K562 (cell line): ENCODE measurements around the gene FOXF2. TPM values are rescaled to one million over a fixed set of nuclear protein-coding genes. Genes with fewer than 3 reads are reported as not detected.

ENCODE experiments used
- ATAC-seq: fragments of 200-7000 bp; cut with Tn5 transposase; 3 replicates; pipeline ENCODE4 v1.9.1; 2020; ENCODE audit warnings: moderate library complexity
- BruUV-seq: library from RNA; stranded (reverse); fragments of 400-500 nt; replicated peaks from 2 replicates; lab custom pipeline; 2021; lab: Mats Ljungman, UMichigan
- CTCF ChIA-PET: fragments of 300-600 bp; formaldehyde crosslinking; extraction: SDS; loops from one replicate; lab custom pipeline; 2021; ENCODE audit warnings: low intra/inter-chr PET ratio; lab: Yijun Ruan, JAX
- POLR2A ChIA-PET: fragments of 300-600, 350-650 bp; sonication (Branson Sonifier 250); formaldehyde crosslinking; extraction: SDS; loops from one replicate; lab custom pipeline; 2021; ENCODE audit warnings: antibody characterized with exemption, inconsistent platforms; lab: Yijun Ruan, JAX
- DNase-seq, 4 experiments: peaks; one replicate each; pipeline versions ENCODE4 v3.0.0 to v3.0.0-alpha.2; 2011 to 2018; ENCODE audit warnings: low spot score in 3 of 4, mixed read lengths in 3 of 4; ENCODE audit errors: extremely low read depth in 1 of 4
- FAIRE-seq: peaks from 2 replicates; lab custom pipeline; 2011; peaks lifted over from hg19 to GRCh38; lab: Jason Lieb, UNC
- H2AFZ ChIP-seq: 2 replicates; pipeline ENCODE4 v1.6.0; 2011; ENCODE audit warnings: low read depth, low read length, control low read depth, inconsistent platforms
- H3K27ac ChIP-seq: fragments of 200-600 bp; 3 replicates; pipeline ENCODE4 v1.8.0; 2011; ENCODE audit warnings: low read depth, mild to moderate bottlenecking, control low read depth, inconsistent platforms, low read length, moderate library complexity, mixed read lengths; ENCODE audit errors: extremely low read depth
- H3K27me3 ChIP-seq, 2 experiments: fragments of 300-600 bp in 1 of 2; 2 replicates in 1 of 2; 3 replicates in 1 of 2; pipeline versions ENCODE4 v1.6.0 to v1.8.0; 2011; ENCODE audit warnings: inconsistent platforms in 2 of 2, low read length in 2 of 2, mild to moderate bottlenecking in 1 of 2, mixed read lengths in 1 of 2, moderate library complexity in 1 of 2; ENCODE audit not compliant: control insufficient read depth in 2 of 2, insufficient read depth in 2 of 2
- H3K36me3 ChIP-seq: fragments of 300-600 bp; 3 replicates; pipeline ENCODE4 v1.8.0; 2011; ENCODE audit warnings: mild to moderate bottlenecking, low read length, inconsistent platforms; ENCODE audit not compliant: control insufficient read depth, insufficient read depth
- H3K4me1 ChIP-seq, 2 experiments: fragments of 200-600 bp in 1 of 2; replicated peaks in 1 of 2; 2 replicates in 1 of 2; 3 replicates in 1 of 2; pipeline versions ENCODE4 v1.5.1 to v1.8.0; 2011; ENCODE audit warnings: inconsistent platforms in 2 of 2, low read length in 2 of 2, mild to moderate bottlenecking in 1 of 2, mixed read lengths in 1 of 2, moderate library complexity in 1 of 2; ENCODE audit not compliant: control insufficient read depth in 2 of 2, insufficient read depth in 2 of 2
- H3K4me2 ChIP-seq: 2 replicates; pipeline ENCODE4 v1.6.1; 2011; ENCODE audit warnings: low read length, control low read depth, inconsistent platforms, mixed read lengths; ENCODE audit not compliant: insufficient read depth
- H3K4me3 ChIP-seq: fragments of 200-600 bp; sonication (generic), shearing (Covaris generic); 2 replicates; pipeline ENCODE4 v1.5.1; 2016; ENCODE audit warnings: control low read depth, inconsistent platforms
- H3K79me2 ChIP-seq: fragments of 200-600 bp; 3 replicates; pipeline ENCODE4 v1.8.0; 2011; ENCODE audit warnings: low read length, inconsistent platforms; ENCODE audit not compliant: control insufficient read depth, insufficient read depth
- H3K9ac ChIP-seq, 2 experiments: 2 replicates each; pipeline versions ENCODE4 v1.6.0 to v1.6.1; 2011; ENCODE audit warnings: low read depth in 2 of 2, low read length in 2 of 2, control low read depth in 1 of 2, inconsistent platforms in 1 of 2, mild to moderate bottlenecking in 1 of 2, mixed read lengths in 1 of 2; ENCODE audit not compliant: insufficient read depth in 1 of 2
- H3K9me1 ChIP-seq: one replicate; pipeline ENCODE4 v1.6.0; 2011; ENCODE audit warnings: inconsistent platforms, mild to moderate bottlenecking, low read length, moderate library complexity; ENCODE audit not compliant: control insufficient read depth, insufficient read depth
- H3K9me3 ChIP-seq: replicated peaks from 2 replicates; pipeline ENCODE4 v1.5.1; 2011; ENCODE audit warnings: low read depth, low read length, inconsistent platforms; ENCODE audit not compliant: control insufficient read depth, insufficient read depth
- H4K20me1 ChIP-seq: replicated peaks from 2 replicates; pipeline ENCODE4 v1.6.1; 2011; ENCODE audit warnings: low read length, inconsistent platforms, mixed read lengths; ENCODE audit not compliant: control insufficient read depth, insufficient read depth
- ATF1 ChIP-seq, 2 experiments: fragments of 450-650 bp in 1 of 2; IDR thresholded peaks; 2 replicates each; pipeline ENCODE4 v1.6.1; 2016; ENCODE audit warnings: missing compliant biosample characterization in 1 of 2, missing genetic modification characterization in 1 of 2
- FOSL1 ChIP-seq: fragments of 200-800 bp; sonication (Bioruptor generic); conservative IDR thresholded peaks from 2 replicates; pipeline ENCODE4 v1.6.1; 2016; ENCODE audit warnings: missing genetic modification characterization, missing compliant biosample characterization
- FOXK2 ChIP-seq, 2 experiments: fragments of 450-650 bp; IDR thresholded peaks in 1 of 2; conservative IDR thresholded peaks in 1 of 2; 2 replicates each; pipeline ENCODE4 v1.6.1; 2016; ENCODE audit warnings: low read depth in 2 of 2, mild to moderate bottlenecking in 1 of 2
- HLTF ChIP-seq: fragments of 450-650 bp; IDR thresholded peaks from 2 replicates; pipeline ENCODE4 v1.6.1; 2016
- JUN ChIP-seq, 2 experiments: sonication (generic) in 1 of 2; formaldehyde crosslinking in 1 of 2; IDR thresholded peaks; 2 replicates each; pipeline versions ENCODE4 v1.6.1 to v1.8.0; 2012 to 2022; ENCODE audit warnings: borderline replicate concordance in 2 of 2, mild to moderate bottlenecking in 2 of 2, improper control_type of control experiment in 1 of 2, low read depth in 1 of 2, low read length in 1 of 2, missing genetic modification reagents in 1 of 2
- KHSRP ChIP-seq: fragments of 450-650 bp; IDR thresholded peaks from 2 replicates; pipeline ENCODE4 v1.6.1; 2017
- MED1 ChIP-seq: sonication (generic); formaldehyde crosslinking; IDR thresholded peaks from 2 replicates; pipeline ENCODE4 v1.8.1; 2023; ENCODE audit warnings: missing genetic modification reagents, borderline replicate concordance
- MTF1 ChIP-seq: fragments of 250-450 bp; sonication (Bioruptor Pico); IDR thresholded peaks from 2 replicates; pipeline ENCODE4 v1.9.0; 2021; ENCODE audit warnings: moderate library complexity, mild to moderate bottlenecking, inconsistent platforms, borderline replicate concordance
- PHF21A ChIP-seq: fragments of 450-650 bp; IDR thresholded peaks from 2 replicates; pipeline ENCODE4 v1.6.1; 2017; ENCODE audit warnings: low read depth, borderline replicate concordance
- PTBP1 ChIP-seq: fragments of 200-400 bp; formaldehyde crosslinking; IDR thresholded peaks from 2 replicates; pipeline ENCODE4 v1.6.1; 2017; ENCODE audit warnings: low read depth, low read length
- SMARCC2 ChIP-seq: fragments of 450-650 bp; IDR thresholded peaks from 2 replicates; pipeline ENCODE4 v1.6.1; 2017; ENCODE audit warnings: antibody characterized with exemption, moderate library complexity, mild to moderate bottlenecking, low read depth
- ZFPM2 ChIP-seq: fragments of 250-450 bp; sonication (Bioruptor Pico); IDR thresholded peaks from 2 replicates; pipeline ENCODE4 v1.5.1; 2022; ENCODE audit warnings: mild to moderate bottlenecking
- ZNF444 ChIP-seq: fragments of 250-450 bp; sonication (Bioruptor Pico); IDR thresholded peaks from 2 replicates; pipeline ENCODE4 v1.4.0; 2020; ENCODE audit warnings: mild to moderate bottlenecking, moderate library complexity
- WGBS: fragments of 100-300 bp; shearing (Covaris generic); methylation state at CpG from one replicate; pipeline ENCODE4 v1.1.6; 2016; ENCODE audit warnings: low coverage, mixed read lengths; ENCODE audit not compliant: insufficient coverage; ENCODE audit errors: missing lambda C conversion rate; 5-methylcytosine and 5-hydroxymethylcytosine counted together
- in situ Hi-C: fragments of 300-500 bp; cut with MboI; formaldehyde crosslinking; loops from 4 replicates; pipeline ENCODE4 v1.15.0; 2018; ENCODE audit warnings: inconsistent platforms, mixed read lengths
- intact Hi-C: fragments of 100-400 bp; cut with micrococcal nuclease; formaldehyde crosslinking; loops from 2 replicates; pipeline ENCODE4 v1.14.2; 2022
- polyA plus RNA-seq, 8 experiments: library from polyadenylated mRNA; depleted of rRNA in 4 of 8; stranded (reverse) in 5 of 8; unstranded in 3 of 8; fragments of >200 nt; fragmentation: Nextera tagmentation in 2 of 8; fragmentation: Illumina TruSeq in 1 of 8; extraction: Ambion mirVana in 2 of 8; extraction: Trizol in 1 of 8; gene quantifications; 2 replicates each; pipeline versions ENCODE4 v1.2.1 to v1.2.3, GENCODE V29; 2011 to 2014; ENCODE audit warnings: inconsistent platforms in 1 of 8, missing spikeins in 1 of 8
- total RNA-seq, 7 experiments: library from RNA; depleted of rRNA in 6 of 7; stranded (reverse); fragments of >200 nt in 6 of 7; fragmentation: Illumina TruSeq in 2 of 7; extraction: Trizol in 2 of 7; gene quantifications; 2 replicates each; pipeline versions ENCODE4 v1.2.1 to v1.2.3, GENCODE V29; 2011 to 2021; ENCODE audit warnings: low replicate concordance in 1 of 7
- TF ChIP-seq, protein P1 (sequence below): fragments of 250-450 bp; sonication (Bioruptor Pico); IDR thresholded peaks from 2 replicates; pipeline ENCODE4 v1.8.0; 2022; ENCODE audit warnings: moderate library complexity, mild to moderate bottlenecking, inconsistent platforms
- TF ChIP-seq, protein P2 (sequence below): fragments of 450-650 bp; IDR thresholded peaks from 2 replicates; pipeline ENCODE4 v1.6.1; 2016; ENCODE audit warnings: borderline replicate concordance
- TF ChIP-seq, protein P3 (sequence below): fragments of 250-450 bp; sonication (Bioruptor Pico); IDR thresholded peaks from 2 replicates; pipeline ENCODE4 v1.4.0; 2020

Gene FOXF2
- total and polyA plus RNA-seq, 9 of the 15 experiments (the other 6 are each of a cell fraction or from before 2014, with no cell fraction given) = not detected

DNA sequence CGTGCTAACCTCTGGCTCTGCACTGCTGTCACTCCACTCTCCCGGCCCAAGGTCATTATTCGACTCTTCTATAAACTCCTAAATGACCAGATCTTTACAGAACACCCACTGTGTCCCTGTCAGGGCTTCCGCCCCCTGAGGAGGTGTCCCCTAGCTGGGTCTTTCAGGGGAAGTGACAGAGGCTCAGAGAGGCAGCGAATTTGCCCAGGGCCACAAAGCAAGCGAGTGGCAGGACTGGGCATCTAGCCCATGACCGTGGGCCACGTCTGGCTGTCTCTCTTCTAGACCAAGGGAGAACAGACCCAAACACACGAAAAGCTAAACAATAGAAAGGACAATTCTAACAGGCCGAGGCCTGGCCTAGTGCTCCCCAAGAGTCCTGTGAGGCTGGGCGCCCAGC, 27.4 kb downstream of the FOXF2 start:
- WGBS = 2% methylated on average over 11 of the region's 11 CpGs
- CTCF ChIA-PET = no interaction called here
- TF ChIP-seq, protein P1, sequence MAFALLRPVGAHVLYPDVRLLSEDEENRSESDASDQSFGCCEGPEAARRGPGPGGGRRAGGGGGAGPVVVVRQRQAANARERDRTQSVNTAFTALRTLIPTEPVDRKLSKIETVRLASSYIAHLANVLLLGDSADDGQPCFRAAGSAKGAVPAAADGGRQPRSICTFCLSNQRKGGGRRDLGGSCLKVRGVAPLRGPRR = no peak
- TF ChIP-seq ZFPM2 (CRISPR knock-in tag) = no peak
- no peak for TF ChIP-seq HLTF
- TF ChIP-seq PTBP1 = no peak
- no peak for TF ChIP-seq MED1 (CRISPR knock-in tag)
- no peak for TF ChIP-seq SMARCC2
- no peak for TF ChIP-seq JUN (IDR thresholded peaks at IDR 0.05; ENCODE audit: borderline replicate concordance, low read depth, low read length)
- TF ChIP-seq JUN (CRISPR knock-in tag; IDR thresholded peaks at IDR 0.05; ENCODE audit: borderline replicate concordance) = no peak
- no peak for TF ChIP-seq MTF1
- no peak for TF ChIP-seq FOSL1 (tag)
- TF ChIP-seq, protein P2, sequence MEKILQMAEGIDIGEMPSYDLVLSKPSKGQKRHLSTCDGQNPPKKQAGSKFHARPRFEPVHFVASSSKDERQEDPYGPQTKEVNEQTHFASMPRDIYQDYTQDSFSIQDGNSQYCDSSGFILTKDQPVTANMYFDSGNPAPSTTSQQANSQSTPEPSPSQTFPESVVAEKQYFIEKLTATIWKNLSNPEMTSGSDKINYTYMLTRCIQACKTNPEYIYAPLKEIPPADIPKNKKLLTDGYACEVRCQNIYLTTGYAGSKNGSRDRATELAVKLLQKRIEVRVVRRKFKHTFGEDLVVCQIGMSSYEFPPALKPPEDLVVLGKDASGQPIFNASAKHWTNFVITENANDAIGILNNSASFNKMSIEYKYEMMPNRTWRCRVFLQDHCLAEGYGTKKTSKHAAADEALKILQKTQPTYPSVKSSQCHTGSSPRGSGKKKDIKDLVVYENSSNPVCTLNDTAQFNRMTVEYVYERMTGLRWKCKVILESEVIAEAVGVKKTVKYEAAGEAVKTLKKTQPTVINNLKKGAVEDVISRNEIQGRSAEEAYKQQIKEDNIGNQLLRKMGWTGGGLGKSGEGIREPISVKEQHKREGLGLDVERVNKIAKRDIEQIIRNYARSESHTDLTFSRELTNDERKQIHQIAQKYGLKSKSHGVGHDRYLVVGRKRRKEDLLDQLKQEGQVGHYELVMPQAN = no peak
- TF ChIP-seq, protein P3, sequence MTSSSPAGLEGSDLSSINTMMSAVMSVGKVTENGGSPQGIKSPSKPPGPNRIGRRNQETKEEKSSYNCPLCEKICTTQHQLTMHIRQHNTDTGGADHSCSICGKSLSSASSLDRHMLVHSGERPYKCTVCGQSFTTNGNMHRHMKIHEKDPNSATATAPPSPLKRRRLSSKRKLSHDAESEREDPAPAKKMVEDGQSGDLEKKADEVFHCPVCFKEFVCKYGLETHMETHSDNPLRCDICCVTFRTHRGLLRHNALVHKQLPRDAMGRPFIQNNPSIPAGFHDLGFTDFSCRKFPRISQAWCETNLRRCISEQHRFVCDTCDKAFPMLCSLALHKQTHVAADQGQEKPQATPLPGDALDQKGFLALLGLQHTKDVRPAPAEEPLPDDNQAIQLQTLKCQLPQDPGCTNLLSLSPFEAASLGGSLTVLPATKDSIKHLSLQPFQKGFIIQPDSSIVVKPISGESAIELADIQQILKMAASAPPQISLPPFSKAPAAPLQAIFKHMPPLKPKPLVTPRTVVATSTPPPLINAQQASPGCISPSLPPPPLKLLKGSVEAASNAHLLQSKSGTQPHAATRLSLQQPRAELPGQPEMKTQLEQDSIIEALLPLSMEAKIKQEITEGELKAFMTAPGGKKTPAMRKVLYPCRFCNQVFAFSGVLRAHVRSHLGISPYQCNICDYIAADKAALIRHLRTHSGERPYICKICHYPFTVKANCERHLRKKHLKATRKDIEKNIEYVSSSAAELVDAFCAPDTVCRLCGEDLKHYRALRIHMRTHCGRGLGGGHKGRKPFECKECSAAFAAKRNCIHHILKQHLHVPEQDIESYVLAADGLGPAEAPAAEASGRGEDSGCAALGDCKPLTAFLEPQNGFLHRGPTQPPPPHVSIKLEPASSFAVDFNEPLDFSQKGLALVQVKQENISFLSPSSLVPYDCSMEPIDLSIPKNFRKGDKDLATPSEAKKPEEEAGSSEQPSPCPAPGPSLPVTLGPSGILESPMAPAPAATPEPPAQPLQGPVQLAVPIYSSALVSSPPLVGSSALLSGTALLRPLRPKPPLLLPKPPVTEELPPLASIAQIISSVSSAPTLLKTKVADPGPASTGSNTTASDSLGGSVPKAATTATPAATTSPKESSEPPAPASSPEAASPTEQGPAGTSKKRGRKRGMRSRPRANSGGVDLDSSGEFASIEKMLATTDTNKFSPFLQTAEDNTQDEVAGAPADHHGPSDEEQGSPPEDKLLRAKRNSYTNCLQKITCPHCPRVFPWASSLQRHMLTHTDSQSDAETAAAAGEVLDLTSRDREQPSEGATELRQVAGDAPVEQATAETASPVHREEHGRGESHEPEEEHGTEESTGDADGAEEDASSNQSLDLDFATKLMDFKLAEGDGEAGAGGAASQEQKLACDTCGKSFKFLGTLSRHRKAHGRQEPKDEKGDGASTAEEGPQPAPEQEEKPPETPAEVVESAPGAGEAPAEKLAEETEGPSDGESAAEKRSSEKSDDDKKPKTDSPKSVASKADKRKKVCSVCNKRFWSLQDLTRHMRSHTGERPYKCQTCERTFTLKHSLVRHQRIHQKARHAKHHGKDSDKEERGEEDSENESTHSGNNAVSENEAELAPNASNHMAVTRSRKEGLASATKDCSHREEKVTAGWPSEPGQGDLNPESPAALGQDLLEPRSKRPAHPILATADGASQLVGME = no peak
- TF ChIP-seq FOXK2 (conservative IDR thresholded peaks at IDR 0.05 in 1 of 2, IDR thresholded peaks at IDR 0.05 in 1 of 2; ENCODE audit: low read depth in 2 of 2) = no peak
- TF ChIP-seq ZNF444 (CRISPR knock-in tag) = no peak
- no peak for TF ChIP-seq KHSRP
- TF ChIP-seq ATF1 (CRISPR knock-in tag; IDR thresholded peaks at IDR 0.05) = no peak
- TF ChIP-seq ATF1 (tag; IDR thresholded peaks at IDR 0.05) = no peak
- no peak for TF ChIP-seq PHF21A

More for the DNA sequence above, 27.4 kb downstream of the FOXF2 start:
- peaks cover 0 to 3% of the 10 kb centered on the region in 2 experiments; a peak in 1 of 5 replicates for H3K4me1 ChIP-seq
- no peaks in the 10 kb centered on the region for H3K9me3 ChIP-seq
- FAIRE-seq = no peak
- H3K9me1 ChIP-seq = no peaks in the 10 kb centered on the region
- H4K20me1 ChIP-seq = no peaks in the 10 kb centered on the region; the same call in 1 of the 2 replicates
- in situ Hi-C loops (loop anchor here (25.0 kb wide), 1 partner anchor 830 kb away; no protein-coding TSS in a partner anchor), intact Hi-C loops (no loop called here)
- H3K4me3 ChIP-seq = no peak overlapping the region
- H3K4me2 ChIP-seq = no peak overlapping the region
- no peaks in the 10 kb centered on the region for H3K36me3 ChIP-seq
- POLR2A ChIA-PET = no interaction called here
- DNase-seq = no peak
- no peak overlapping the region for H3K27ac ChIP-seq
- H3K79me2 ChIP-seq = no peaks in the 10 kb centered on the region
- ATAC-seq = no peak
- no TSS peak for BruUV-seq
- peaks cover 22 to 59% of the 10 kb centered on the region in 2 experiments; a peak in 4 of 5 replicates for H3K27me3 ChIP-seq
- H2AFZ ChIP-seq = no peak overlapping the region
- H3K9ac ChIP-seq = no peak overlapping the region
